ENCODE measurements around the gene ZNF710.

Gene ZNF710

GRCh38 chr15:90019611-90020010 lies 18.5 kb downstream of the ZNF710 start:
- H3K4me3 ChIP-seq (ENCODE audit: low read depth, low read length) = no peak overlapping the region
- DNase-seq (ENCODE audit: low read depth) = no peak
- TF ChIP-seq CTCF (conservative IDR thresholded peaks at IDR 0.05; ENCODE audit: low read depth, low read length) = no peak

GRCh38 chr15:90020021-90020735 lies 19.1 kb downstream of the ZNF710 start:
- TF ChIP-seq CTCF (conservative IDR thresholded peaks at IDR 0.05; ENCODE audit: low read depth, low read length) = no peak
- no peak for DNase-seq (ENCODE audit: low read depth)
- no peak overlapping the region for H3K4me3 ChIP-seq (ENCODE audit: low read depth, low read length)

- DNase-seq (ENCODE audit: low read depth) = no peak
- TF ChIP-seq CTCF (conservative IDR thresholded peaks at IDR 0.05; ENCODE audit: low read depth, low read length) = no peak
- no peak overlapping the region for H3K4me3 ChIP-seq (ENCODE audit: low read depth, low read length)
Observed at GRCh38 chr15:90020936-90021507, 19.9 kb downstream of the ZNF710 start.

- no peak overlapping the region for H3K4me3 ChIP-seq (ENCODE audit: low read depth, low read length)
- no peak for TF ChIP-seq CTCF (conservative IDR thresholded peaks at IDR 0.05; ENCODE audit: low read depth, low read length)
- DNase-seq (ENCODE audit: low read depth) = no peak
Observed at GRCh38 chr15:90022345-90022744, 21.2 kb downstream of the ZNF710 start.

- TF ChIP-seq CTCF (conservative IDR thresholded peaks at IDR 0.05; ENCODE audit: low read depth, low read length) = no peak
- no peak overlapping the region for H3K4me3 ChIP-seq (ENCODE audit: low read depth, low read length)
Observed at GRCh38 chr15:90022905-90023700, 22.0 kb downstream of the ZNF710 start.

GRCh38 chr15:90024406-90024805 lies 23.3 kb downstream of the ZNF710 start:
- no peak for DNase-seq (ENCODE audit: low read depth)
- no peak for TF ChIP-seq CTCF (conservative IDR thresholded peaks at IDR 0.05; ENCODE audit: low read depth, low read length)
- H3K4me3 ChIP-seq (ENCODE audit: low read depth, low read length) = no peak overlapping the region

More at GRCh38 chr15:90022905-90023700, 22.0 kb downstream of the ZNF710 start:
- no peak for DNase-seq (ENCODE audit: low read depth)
